Measurements from ENCODE around the gene RPS21. TPM values are rescaled to one million over a fixed set of nuclear protein-coding genes. Genes with fewer than 3 reads are reported as not detected.
"Not testable (repeated sequence)": the region's sequence is repeated elsewhere in the genome, so short reads cannot be mapped to it uniquely, and the experiment has no call there.

RPS21 gene
- total RNA-seq, 2 donors from 2014 or later: 1,227 to 1,253 TPM

GRCh38 chr20:62372042-62372993 is 14.6 kb upstream of the RPS21 start:
- intact Hi-C loops (cut with DNase I): no loop called here

GRCh38 chr20:62373631-62374179 is 13.2 kb upstream of the RPS21 start:
- intact Hi-C loops (cut with DNase I): not testable (repeated sequence)

More at GRCh38 chr20:62372042-62372993, 14.6 kb upstream of the RPS21 start:
- no peak for DNase-seq (ENCODE audit: low spot score)

GRCh38 chr20:62374331-62375152 is 12.4 kb upstream of the RPS21 start:
- intact Hi-C loops (cut with DNase I): no loop called here
- no peak for DNase-seq (ENCODE audit: low spot score)

More at GRCh38 chr20:62373631-62374179, 13.2 kb upstream of the RPS21 start:
- DNase-seq (ENCODE audit: low spot score): not testable (repeated sequence)

- intact Hi-C loops (cut with DNase I): no loop called here
- DNase-seq (ENCODE audit: low spot score): no peak
Measured at GRCh38 chr20:62376112-62377063, 10.5 kb upstream of the RPS21 start.

GRCh38 chr20:62377064-62377461 is 9.8 kb upstream of the RPS21 start:
- intact Hi-C loops (cut with DNase I): no loop called here
- no peak for DNase-seq (ENCODE audit: low spot score)

- DNase-seq (ENCODE audit: low spot score): no peak
- intact Hi-C loops (cut with DNase I): no loop called here
Measured at GRCh38 chr20:62377615-62378178, 9.2 kb upstream of the RPS21 start.

GRCh38 chr20:62378215-62378614 is 8.7 kb upstream of the RPS21 start:
- intact Hi-C loops (cut with DNase I): no loop called here
- DNase-seq (ENCODE audit: low spot score): no peak

- intact Hi-C loops (cut with DNase I): loop anchor here (5.0 kb wide), 2 partner anchors 34 to 79 kb away; partner anchors contain the start of gene ADRM1 (in 1 of the 2)
- DNase-seq (ENCODE audit: low spot score): no peak
Measured at GRCh38 chr20:62381202-62381797, 5.6 kb upstream of the RPS21 start.

GRCh38 chr20:62381842-62382241 is 5.1 kb upstream of the RPS21 start:
- DNase-seq (ENCODE audit: low spot score): no peak
- intact Hi-C loops (cut with DNase I): loop anchor here (2.0 to 5.0 kb wide), 3 partner anchors 35 to 80 kb away; partner anchors contain the start of gene ADRM1 (in 2 of the 2)

- intact Hi-C loops (cut with DNase I): loop anchor here (2.0 to 5.0 kb wide), 3 partner anchors 35 to 80 kb away; partner anchors contain the start of gene ADRM1 (in 2 of the 2)
- DNase-seq (ENCODE audit: low spot score): no peak
Measured at GRCh38 chr20:62382306-62383198, 4.4 kb upstream of the RPS21 start.

- intact Hi-C loops (cut with DNase I): loop anchor here in 1 of 2 donors (5.0 kb wide), 1 partner anchor 205 kb away; the partner anchor contains the start of gene MTG2
Measured at GRCh38 chr20:62387219-62387913, 463 bp downstream of the RPS21 start.

GRCh38 chr20:62387933-62388635 is 1.2 kb downstream of the RPS21 start:
- intact Hi-C loops (cut with DNase I): loop anchor here in 1 of 2 donors (5.0 kb wide), 1 partner anchor 206 kb away; the partner anchor contains the start of gene MTG2
- DNase-seq (ENCODE audit: low spot score): no peak

More at GRCh38 chr20:62387219-62387913, 463 bp downstream of the RPS21 start:
- DNase-seq (ENCODE audit: low spot score): no peak

GRCh38 chr20:62388839-62389600 is 2.1 kb downstream of the RPS21 start:
- intact Hi-C loops (cut with DNase I): loop anchor here in 1 of 2 donors (5.0 kb wide), 1 partner anchor 207 kb away; the partner anchor contains the start of gene MTG2
- no peak for DNase-seq (ENCODE audit: low spot score)

GRCh38 chr20:62389601-62390087 is 2.7 kb downstream of the RPS21 start:
- intact Hi-C loops (cut with DNase I): loop anchor here in 1 of 2 donors (5.0 kb wide), 1 partner anchor 207 kb away; the partner anchor contains the start of gene MTG2

More at GRCh38 chr20:62389601-62390087, 2.7 kb downstream of the RPS21 start:
- no peak for DNase-seq (ENCODE audit: low spot score)
